Hepatocyte (in vitro differentiated cells): Measurements from ENCODE around the gene EXPH5.

Source experiments
- CTCF ChIP-seq: fragments of 200-600 bp; sonication (generic); IDR thresholded peaks from 2 replicates; pipeline ENCODE4 v1.5.1; 2016; ENCODE audit warnings: antibody characterized with exemption, mild to moderate bottlenecking; ENCODE audit not compliant: poor library complexity
- EZH2 ChIP-seq: fragments of 200-600 bp; sonication (generic); IDR thresholded peaks from 2 replicates; pipeline ENCODE4 v1.6.1; 2016; ENCODE audit warnings: antibody characterized with exemption, mild to moderate bottlenecking, borderline replicate concordance

GRCh38 chr11:108483163-108483562, 110.4 kb downstream of the EXPH5 start:
- no peak for TF ChIP-seq EZH2
- TF ChIP-seq CTCF = no peak
